ENCODE measurements around the gene ESR2. TPM values are rescaled to one million over a fixed set of nuclear protein-coding genes. Genes with fewer than 3 reads are reported as not detected.

ESR2 gene
- total RNA-seq, 6 experiments from 2014 or later, result not detected

DNA sequence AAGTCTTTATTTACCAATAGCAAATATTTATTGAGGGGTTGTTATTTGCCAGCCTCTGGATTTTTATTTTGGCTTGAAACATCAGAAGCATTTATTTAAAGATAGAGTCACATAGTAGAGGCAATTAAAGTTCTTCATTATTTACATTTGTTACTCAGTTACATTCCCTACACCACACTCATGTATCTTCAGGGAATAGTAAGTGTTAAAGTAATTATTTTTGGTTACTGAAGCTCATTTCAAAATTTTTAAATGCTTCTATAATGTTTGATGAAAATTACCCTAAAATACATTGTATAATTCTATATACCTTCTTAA lies 205.6 kb downstream of the ESR2 start:
- H3K27ac Mint-ChIP-seq, result no peak overlapping the region

DNA sequence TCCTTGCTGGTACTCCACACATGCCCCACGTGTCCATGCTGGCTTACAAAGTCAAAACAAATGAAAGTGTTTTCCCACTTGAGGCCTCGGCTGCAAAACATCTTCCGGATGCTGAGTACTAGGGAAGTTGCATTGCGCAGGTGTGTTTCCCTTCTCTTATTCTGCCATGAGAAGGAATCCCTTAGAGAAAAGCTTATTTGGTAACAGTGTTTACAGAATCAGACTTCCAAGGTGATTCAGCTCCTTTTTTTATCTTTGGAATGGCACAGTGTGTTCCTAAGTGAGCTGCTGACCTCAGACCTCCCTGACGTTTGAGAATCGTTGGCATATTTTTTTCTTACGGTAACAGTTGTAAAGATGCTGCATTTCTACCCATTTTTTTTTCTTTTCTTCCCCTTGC lies 211.3 kb downstream of the ESR2 start:
- no peak for DNase-seq
- H3K27me3 Mint-ChIP-seq (ENCODE audit: insufficient read depth), result peaks cover 2% of the 10 kb centered on the region; the same call in 1 of the 2 replicates
- H3K27ac Mint-ChIP-seq, result no peak overlapping the region
- H3K4me3 Mint-ChIP-seq, result no peak overlapping the region
- H3K9me3 Mint-ChIP-seq, result no peaks in the 10 kb centered on the region
- TF ChIP-seq, protein P1, sequence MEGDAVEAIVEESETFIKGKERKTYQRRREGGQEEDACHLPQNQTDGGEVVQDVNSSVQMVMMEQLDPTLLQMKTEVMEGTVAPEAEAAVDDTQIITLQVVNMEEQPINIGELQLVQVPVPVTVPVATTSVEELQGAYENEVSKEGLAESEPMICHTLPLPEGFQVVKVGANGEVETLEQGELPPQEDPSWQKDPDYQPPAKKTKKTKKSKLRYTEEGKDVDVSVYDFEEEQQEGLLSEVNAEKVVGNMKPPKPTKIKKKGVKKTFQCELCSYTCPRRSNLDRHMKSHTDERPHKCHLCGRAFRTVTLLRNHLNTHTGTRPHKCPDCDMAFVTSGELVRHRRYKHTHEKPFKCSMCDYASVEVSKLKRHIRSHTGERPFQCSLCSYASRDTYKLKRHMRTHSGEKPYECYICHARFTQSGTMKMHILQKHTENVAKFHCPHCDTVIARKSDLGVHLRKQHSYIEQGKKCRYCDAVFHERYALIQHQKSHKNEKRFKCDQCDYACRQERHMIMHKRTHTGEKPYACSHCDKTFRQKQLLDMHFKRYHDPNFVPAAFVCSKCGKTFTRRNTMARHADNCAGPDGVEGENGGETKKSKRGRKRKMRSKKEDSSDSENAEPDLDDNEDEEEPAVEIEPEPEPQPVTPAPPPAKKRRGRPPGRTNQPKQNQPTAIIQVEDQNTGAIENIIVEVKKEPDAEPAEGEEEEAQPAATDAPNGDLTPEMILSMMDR (IDR thresholded peaks at IDR 0.05), result no peak
- H3K36me3 Mint-ChIP-seq (ENCODE audit: low read depth), result no peaks in the 10 kb centered on the region
- H3K4me1 Mint-ChIP-seq (ENCODE audit: low read depth), result 0 out of 2 replicates have a peak, but pooled peaks cover 6% of the 10 kb centered on the region

More for the DNA sequence above, 205.6 kb downstream of the ESR2 start:
- Mint-ChIP-seq H3K27me3 (ENCODE audit: insufficient read depth) (no peaks in the 10 kb centered on the region), H3K4me1 (ENCODE audit: low read depth) (no peaks in the 10 kb centered on the region), H3K9me3 (no peaks in the 10 kb centered on the region), H3K4me3 (no peak overlapping the region), H3K36me3 (ENCODE audit: low read depth) (no peaks in the 10 kb centered on the region)
- TF ChIP-seq, protein P1 (IDR thresholded peaks at IDR 0.05), result no peak
- no peak for DNase-seq

DNA sequence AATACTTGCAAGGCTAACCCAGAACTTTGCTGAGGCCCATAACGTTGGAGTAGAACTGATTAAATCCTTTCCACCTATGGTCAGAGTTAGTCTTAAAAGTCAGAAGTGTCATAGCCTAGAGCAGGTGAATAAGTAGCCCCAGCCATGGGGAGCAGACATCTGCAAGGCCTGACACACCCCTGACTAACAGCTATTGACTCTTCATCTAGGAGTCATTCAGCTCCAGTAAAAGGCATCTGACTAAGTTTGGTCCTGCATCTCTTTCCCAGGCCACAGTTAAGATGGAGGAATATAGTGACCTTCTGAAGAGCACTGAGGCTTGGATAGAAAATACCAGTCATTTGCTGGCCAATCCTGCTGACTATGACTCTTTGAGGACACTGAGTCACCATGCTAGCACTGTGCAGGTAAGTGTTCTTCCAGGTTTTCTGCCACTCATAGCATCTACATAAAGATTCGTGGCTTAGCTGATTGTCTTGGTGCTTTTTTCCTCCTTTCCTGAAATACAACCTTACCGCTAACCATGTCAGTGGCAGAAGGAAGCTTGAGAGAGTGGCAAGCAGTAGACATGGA lies 212.9 kb downstream of the ESR2 start:
- Mint-ChIP-seq H3K4me3 (no peak overlapping the region), H3K4me1 (ENCODE audit: low read depth) (0 out of 2 replicates have a peak, but pooled peaks cover 6% of the 10 kb centered on the region), H3K36me3 (ENCODE audit: low read depth) (no peaks in the 10 kb centered on the region), H3K27me3 (ENCODE audit: insufficient read depth) (peaks cover 2% of the 10 kb centered on the region; the same call in 1 of the 2 replicates), H3K9me3 (no peaks in the 10 kb centered on the region), H3K27ac (no peak overlapping the region)
- TF ChIP-seq, protein P1 (IDR thresholded peaks at IDR 0.05), result no peak
- DNase-seq, result no peak

DNA sequence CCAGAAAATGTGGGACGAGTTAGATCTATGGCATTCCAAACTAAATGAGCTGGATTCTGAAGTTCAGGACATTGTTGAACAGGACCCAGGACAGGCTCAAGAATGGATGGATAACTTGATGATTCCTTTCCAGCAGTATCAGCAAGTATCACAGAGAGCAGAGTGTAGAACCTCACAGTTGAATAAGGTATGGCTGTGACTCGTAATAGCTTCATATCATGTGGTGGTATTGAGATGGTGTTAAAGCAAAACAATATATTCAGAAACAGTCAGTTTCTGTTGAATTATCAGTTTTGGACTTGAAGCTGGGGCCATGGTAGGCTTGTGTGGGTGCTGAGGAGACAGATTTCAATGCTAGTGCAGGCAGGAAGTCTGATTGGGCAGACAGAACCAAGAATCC lies 213.7 kb downstream of the ESR2 start:
- Mint-ChIP-seq H3K27me3 (ENCODE audit: insufficient read depth) (peaks cover 2% of the 10 kb centered on the region; the same call in 1 of the 2 replicates), H3K36me3 (ENCODE audit: low read depth) (no peaks in the 10 kb centered on the region), H3K4me3 (no peak overlapping the region), H3K9me3 (no peaks in the 10 kb centered on the region), H3K4me1 (ENCODE audit: low read depth) (peaks cover 11% of the 10 kb centered on the region), H3K27ac (no peak overlapping the region)
- TF ChIP-seq, protein P1 (IDR thresholded peaks at IDR 0.05), result no peak
- DNase-seq, result no peak

DNA sequence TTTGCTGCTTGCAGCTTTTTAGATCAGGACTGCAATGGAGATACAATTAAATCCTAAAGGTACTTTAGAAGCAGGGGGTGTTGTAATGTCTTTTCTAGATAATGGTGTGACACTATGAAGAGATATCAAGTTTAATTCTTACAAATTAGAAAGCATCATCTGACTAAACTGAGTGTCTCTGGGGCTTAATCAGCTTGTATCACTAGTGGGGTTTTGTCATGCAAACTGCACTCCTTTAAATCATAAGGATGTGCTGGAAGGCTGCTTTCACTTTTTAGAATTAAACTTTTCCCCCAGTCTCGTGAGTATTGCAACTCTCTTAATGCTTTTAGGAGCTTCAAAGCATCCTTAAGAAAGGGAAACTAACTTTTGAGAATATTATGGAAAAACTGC lies 218.6 kb downstream of the ESR2 start:
- DNase-seq, result no peak
- TF ChIP-seq, protein P1 (IDR thresholded peaks at IDR 0.05), result no peak
- Mint-ChIP-seq H3K4me3 (no peak overlapping the region), H3K9me3 (no peaks in the 10 kb centered on the region), H3K4me1 (ENCODE audit: low read depth) (peaks cover 28% of the 10 kb centered on the region), H3K36me3 (ENCODE audit: low read depth) (peaks cover 4% of the 10 kb centered on the region; the same call in 1 of the 2 replicates), H3K27ac (no peak overlapping the region), H3K27me3 (ENCODE audit: insufficient read depth) (no peaks in the 10 kb centered on the region; the same call in 1 of the 2 replicates)
